NCI-H524 treated with DMSO at 0.1 percent for 48 hours (cell line): ENCODE data around the gene REM2.
"Not testable (repeated sequence)": the region's sequence is repeated elsewhere in the genome, so short reads cannot be mapped to it uniquely, and the experiment has no call there.

Source experiments
- DNase-seq: peaks from one replicate; lab custom pipeline; 2025; lab: John Stamatoyannopoulos, UW

The REM2 gene

GRCh38 chr14:22896760-22897159 is 13.7 kb downstream of the REM2 start:
- DNase-seq: no peak

GRCh38 chr14:22897357-22897756 is 14.3 kb downstream of the REM2 start:
- no peak for DNase-seq

GRCh38 chr14:22898302-22899090 is 15.5 kb downstream of the REM2 start:
- DNase-seq: no peak

GRCh38 chr14:22900081-22900799 is 17.2 kb downstream of the REM2 start:
- DNase-seq: peak; percentile 28

- DNase-seq: no peak
Observed at GRCh38 chr14:22901799-22902198, 18.8 kb downstream of the REM2 start.

GRCh38 chr14:22903742-22904087 is 20.7 kb downstream of the REM2 start:
- no peak for DNase-seq

- DNase-seq: no peak
Observed at GRCh38 chr14:22905627-22906026, 22.6 kb downstream of the REM2 start.

GRCh38 chr14:22906073-22906472 is 23.1 kb downstream of the REM2 start:
- DNase-seq: no peak

GRCh38 chr14:22907429-22907828 is 24.4 kb downstream of the REM2 start:
- DNase-seq: no peak

- no peak for DNase-seq
Observed at GRCh38 chr14:22908601-22909000, 25.6 kb downstream of the REM2 start.

- DNase-seq: no peak
Observed at GRCh38 chr14:22910916-22911315, 27.9 kb downstream of the REM2 start.

- not testable (repeated sequence) for DNase-seq
Observed at GRCh38 chr14:22914836-22915235, 31.8 kb downstream of the REM2 start.

GRCh38 chr14:22915886-22916521 is 33.0 kb downstream of the REM2 start:
- DNase-seq: no peak

GRCh38 chr14:22918804-22919600 is 36.0 kb downstream of the REM2 start, which contains the start of gene RBM23:
Gene RBM23 (minus strand): TSS chr14:22919149.
- DNase-seq: peak; percentile 100

- no peak for DNase-seq
Observed at GRCh38 chr14:22919601-22919921, 36.5 kb downstream of the REM2 start.

- DNase-seq: no peak
Observed at GRCh38 chr14:22920697-22921096, 37.7 kb downstream of the REM2 start.

GRCh38 chr14:22922294-22922693 is 39.3 kb downstream of the REM2 start:
- no peak for DNase-seq

- no peak for DNase-seq
Observed at GRCh38 chr14:22923746-22924145, 40.7 kb downstream of the REM2 start.

- no peak for DNase-seq
Observed at GRCh38 chr14:22925513-22925912, 42.5 kb downstream of the REM2 start.

- DNase-seq: no peak
Observed at GRCh38 chr14:22926316-22926715, 43.3 kb downstream of the REM2 start.

- DNase-seq: no peak
Observed at GRCh38 chr14:22928237-22929103, 45.4 kb downstream of the REM2 start.
